HL-60 (cell line): Measurements from ENCODE around the gene SYNGAP1.
"Not testable (repeated sequence)": the region's sequence is repeated elsewhere in the genome, so short reads cannot be mapped to it uniquely, and the experiment has no call there.

Experiments
- DNase-seq, 2 experiments: peaks; one replicate each; pipeline ENCODE4 v3.0.0-alpha.2; 2010 to 2020; ENCODE audit warnings: low read depth in 1 of 2, low spot score in 1 of 2
- H3K27ac ChIP-seq: fragments of 250-450 bp; sonication (Bioruptor Pico); replicated peaks from 2 replicates; pipeline ENCODE4 v1.5.1; 2020; ENCODE audit warnings: mild to moderate bottlenecking, moderate library complexity
- H3K27me3 ChIP-seq: fragments of 250-450 bp; sonication (Bioruptor Pico); 2 replicates; pipeline ENCODE4 v1.5.1; 2021; ENCODE audit warnings: mild to moderate bottlenecking, moderate library complexity; ENCODE audit not compliant: insufficient read depth, poor library complexity, severe bottlenecking
- H3K4me3 ChIP-seq: replicated peaks from 2 replicates; pipeline ENCODE4 v1.5.1; 2011; ENCODE audit warnings: mild to moderate bottlenecking, control low read depth, low read length; ENCODE audit not compliant: insufficient read depth
- CTCF ChIP-seq: IDR thresholded peaks from one replicate; pipeline ENCODE4 v1.5.1; 2011; ENCODE audit warnings: low read length, control low read depth, inconsistent platforms; ENCODE audit not compliant: insufficient read depth
- GABPA ChIP-seq: IDR thresholded peaks from 2 replicates; pipeline ENCODE4 v1.6.1; 2012; ENCODE audit warnings: low read depth
- POLR2AphosphoS5 ChIP-seq: IDR thresholded peaks from 2 replicates; pipeline ENCODE4 v1.6.1; 2012; ENCODE audit warnings: low read depth
- SPI1 ChIP-seq: IDR thresholded peaks from 2 replicates; pipeline ENCODE4 v1.6.1; 2012; ENCODE audit warnings: low read depth, mild to moderate bottlenecking, borderline replicate concordance
- long read RNA-seq: library from polyadenylated mRNA; unstranded; transcript quantifications from one replicate; pipeline ENCODE4 v2.0.0, GENCODE V29; 2020
- TF ChIP-seq, protein P1 (sequence below): IDR thresholded peaks from 2 replicates; pipeline ENCODE4 v1.6.1; 2012; ENCODE audit warnings: low read depth; ENCODE audit not compliant: insufficient replicate concordance

The SYNGAP1 gene
- long read RNA-seq, partial matches to known transcripts = 1 of 2 reads
- long read RNA-seq, other reads (novel, unspliced or antisense) = 1 of 2 reads

GRCh38 chr6:33419580-33420490 lies at the start of gene SYNGAP1:
SYNGAP1 (plus strand) TSS chr6:33420065; CDS start chr6:33420265, 200 bp downstream.
- H3K27ac ChIP-seq = peak within 1 kb of the TSS; percentile 90
- no peaks in the 10 kb centered on the region for H3K27me3 ChIP-seq
- H3K4me3 ChIP-seq = no peak within 1 kb of the TSS
- DNase-seq = no peak
- TF ChIP-seq POLR2AphosphoS5 = no peak

DNA sequence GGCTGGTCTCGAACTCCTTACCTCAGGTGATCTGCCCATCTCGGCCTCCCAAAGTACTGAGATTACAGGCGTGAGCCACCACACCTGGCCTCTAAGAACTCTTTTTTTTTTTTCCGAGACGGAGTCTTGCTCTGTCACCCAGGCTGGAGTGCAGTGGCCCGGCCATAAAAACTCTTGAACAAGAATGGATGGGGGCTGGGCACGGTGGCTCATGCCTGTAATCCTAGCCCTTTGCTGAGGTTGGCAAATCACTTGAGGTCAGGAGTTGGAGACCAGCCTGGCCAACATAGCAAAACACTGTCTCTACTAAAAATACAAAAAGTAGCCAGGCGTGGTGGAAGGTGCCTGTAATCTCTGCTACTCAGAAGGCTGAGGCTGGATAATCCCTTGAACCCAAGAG lies 48.0 kb upstream of the SYNGAP1 start:
- H3K27ac ChIP-seq = not testable (repeated sequence)

DNA sequence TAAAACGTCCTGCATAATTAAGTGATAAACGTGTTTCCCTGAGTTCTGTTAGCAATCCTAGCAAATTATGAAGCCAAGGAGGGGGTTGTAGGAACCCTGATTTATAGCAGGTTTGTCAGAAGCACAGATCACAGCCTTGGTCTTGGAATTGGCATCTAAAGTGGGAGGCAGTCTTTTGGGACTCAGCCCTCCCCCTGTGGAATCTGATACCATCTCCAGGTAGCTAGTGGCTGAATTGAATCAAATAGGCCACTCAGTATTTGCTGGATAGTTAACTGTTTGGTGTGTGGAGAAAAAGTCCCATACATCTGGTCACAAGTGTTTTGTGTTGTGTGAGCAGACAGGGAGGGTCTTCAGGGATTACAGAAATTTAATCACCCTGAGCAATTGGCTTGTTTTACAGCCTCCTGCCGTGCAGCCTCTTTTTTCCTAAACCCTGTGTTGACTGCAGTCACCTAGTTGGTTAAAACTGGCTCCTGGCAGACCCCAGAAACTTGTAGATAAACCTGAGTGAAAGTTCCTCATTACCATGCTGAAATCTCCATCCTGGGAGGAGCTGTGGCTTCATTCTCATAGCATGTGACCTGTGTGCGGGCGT lies 47.2 kb upstream of the SYNGAP1 start:
- TF ChIP-seq POLR2AphosphoS5 = no peak
- no peak for TF ChIP-seq SPI1
- TF ChIP-seq, protein P1, sequence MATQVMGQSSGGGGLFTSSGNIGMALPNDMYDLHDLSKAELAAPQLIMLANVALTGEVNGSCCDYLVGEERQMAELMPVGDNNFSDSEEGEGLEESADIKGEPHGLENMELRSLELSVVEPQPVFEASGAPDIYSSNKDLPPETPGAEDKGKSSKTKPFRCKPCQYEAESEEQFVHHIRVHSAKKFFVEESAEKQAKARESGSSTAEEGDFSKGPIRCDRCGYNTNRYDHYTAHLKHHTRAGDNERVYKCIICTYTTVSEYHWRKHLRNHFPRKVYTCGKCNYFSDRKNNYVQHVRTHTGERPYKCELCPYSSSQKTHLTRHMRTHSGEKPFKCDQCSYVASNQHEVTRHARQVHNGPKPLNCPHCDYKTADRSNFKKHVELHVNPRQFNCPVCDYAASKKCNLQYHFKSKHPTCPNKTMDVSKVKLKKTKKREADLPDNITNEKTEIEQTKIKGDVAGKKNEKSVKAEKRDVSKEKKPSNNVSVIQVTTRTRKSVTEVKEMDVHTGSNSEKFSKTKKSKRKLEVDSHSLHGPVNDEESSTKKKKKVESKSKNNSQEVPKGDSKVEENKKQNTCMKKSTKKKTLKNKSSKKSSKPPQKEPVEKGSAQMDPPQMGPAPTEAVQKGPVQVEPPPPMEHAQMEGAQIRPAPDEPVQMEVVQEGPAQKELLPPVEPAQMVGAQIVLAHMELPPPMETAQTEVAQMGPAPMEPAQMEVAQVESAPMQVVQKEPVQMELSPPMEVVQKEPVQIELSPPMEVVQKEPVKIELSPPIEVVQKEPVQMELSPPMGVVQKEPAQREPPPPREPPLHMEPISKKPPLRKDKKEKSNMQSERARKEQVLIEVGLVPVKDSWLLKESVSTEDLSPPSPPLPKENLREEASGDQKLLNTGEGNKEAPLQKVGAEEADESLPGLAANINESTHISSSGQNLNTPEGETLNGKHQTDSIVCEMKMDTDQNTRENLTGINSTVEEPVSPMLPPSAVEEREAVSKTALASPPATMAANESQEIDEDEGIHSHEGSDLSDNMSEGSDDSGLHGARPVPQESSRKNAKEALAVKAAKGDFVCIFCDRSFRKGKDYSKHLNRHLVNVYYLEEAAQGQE = no peak
- no peak for TF ChIP-seq CTCF
- TF ChIP-seq GABPA = no peak
- Histone ChIP-seq H3K4me3 (no peak overlapping the region), H3K27me3 (no peaks in the 10 kb centered on the region), H3K27ac (no peak overlapping the region; the same call in 1 of the 2 replicates)
- peak in 1 of 2 experiments; percentile 21 for DNase-seq

More for the DNA sequence above, 48.0 kb upstream of the SYNGAP1 start:
- H3K27me3 ChIP-seq, DNase-seq, H3K4me3 ChIP-seq: not testable (repeated sequence)

GRCh38 chr6:33373960-33374910 lies 45.6 kb upstream of the SYNGAP1 start:
- no peak overlapping the region; the same call in 1 of the 2 replicates for H3K27ac ChIP-seq
- H3K4me3 ChIP-seq = no peak overlapping the region
- TF ChIP-seq POLR2AphosphoS5 (no peak), CTCF (no peak), SPI1 (no peak), GABPA (no peak)
- TF ChIP-seq, protein P1 = no peak
- no peak for DNase-seq
- no peaks in the 10 kb centered on the region for H3K27me3 ChIP-seq
